Osteoblast (primary cell): ENCODE measurements around the gene IFNA14. TPM values are rescaled to one million over a fixed set of nuclear protein-coding genes. Genes with fewer than 3 reads are reported as not detected.
A peak's percentile ranks its signal among the peaks of the same experiment; 100 is the strongest.
"Not testable (repeated sequence)": the region's sequence is repeated elsewhere in the genome, so short reads cannot be mapped to it uniquely, and the experiment has no call there.

Source experiments
- DNase-seq: peaks from one replicate; pipeline ENCODE4 v3.0.0; 2011; ENCODE audit warnings: low spot score, mixed read lengths; ENCODE audit not compliant: insufficient read length; ENCODE audit errors: missing footprints
- H2AFZ ChIP-seq: 2 replicates; pipeline ENCODE4 v1.6.0; 2011; ENCODE audit warnings: mild to moderate bottlenecking, low read length
- H3K27ac ChIP-seq: 2 replicates; pipeline ENCODE4 v1.5.1; 2011; ENCODE audit warnings: mild to moderate bottlenecking, low read depth, low read length, moderate library complexity
- H3K27me3 ChIP-seq: 2 replicates; pipeline ENCODE4 v1.6.0; 2012; ENCODE audit warnings: mild to moderate bottlenecking, control low read depth, inconsistent platforms, low read length, moderate library complexity; ENCODE audit not compliant: insufficient read depth
- H3K36me3 ChIP-seq: 2 replicates; pipeline ENCODE4 v1.5.1; 2011; ENCODE audit warnings: mild to moderate bottlenecking, low read length, control low read depth, moderate library complexity; ENCODE audit not compliant: insufficient read depth
- H3K4me1 ChIP-seq: 2 replicates; pipeline ENCODE4 v1.5.1; 2011; ENCODE audit warnings: mild to moderate bottlenecking, low read length, control low read depth, moderate library complexity; ENCODE audit not compliant: insufficient read depth
- H3K4me2 ChIP-seq: 2 replicates; pipeline ENCODE4 v1.6.0; 2011; ENCODE audit warnings: mild to moderate bottlenecking, low read length; ENCODE audit not compliant: insufficient read depth
- H3K4me3 ChIP-seq: fragments of 200-600 bp; sonication (generic); 3 replicates; pipeline ENCODE4 v1.5.1; 2012; ENCODE audit warnings: mild to moderate bottlenecking, low read length, inconsistent platforms; ENCODE audit not compliant: insufficient read depth
- H3K79me2 ChIP-seq: 2 replicates; pipeline ENCODE4 v1.6.0; 2012; ENCODE audit warnings: mild to moderate bottlenecking, low read length, control low read depth, inconsistent platforms; ENCODE audit not compliant: insufficient read depth
- H3K9me3 ChIP-seq: 2 replicates; pipeline ENCODE4 v1.5.1; 2011; ENCODE audit warnings: low read depth, low read length, control low read depth
- H4K20me1 ChIP-seq: 2 replicates; pipeline ENCODE4 v1.6.0; 2012; ENCODE audit warnings: mild to moderate bottlenecking, low read length, control low read depth; ENCODE audit not compliant: insufficient read depth
- CTCF ChIP-seq: IDR thresholded peaks from 2 replicates; pipeline ENCODE4 v1.5.1; 2011; ENCODE audit warnings: mild to moderate bottlenecking, low read depth, low read length, moderate library complexity; ENCODE audit errors: extremely low read depth
- total RNA-seq: library from RNA; depleted of rRNA; stranded (reverse); fragments of >200 nt; gene quantifications from 2 replicates; pipeline ENCODE4 v1.2.3, GENCODE V29; 2012

The IFNA14 gene
- total RNA-seq, 1 donor, result not detected

- peak; percentile 53 for TF ChIP-seq CTCF
- not testable (repeated sequence) for DNase-seq
Observed at GRCh38 chr9:21213411-21214326, 26.1 kb downstream of the IFNA14 start.

GRCh38 chr9:21212160-21212559 lies 27.6 kb downstream of the IFNA14 start:
- not testable (repeated sequence) for H3K4me1 ChIP-seq, H3K4me3 ChIP-seq, DNase-seq, H3K27ac ChIP-seq, H3K27me3 ChIP-seq, H3K36me3 ChIP-seq, H3K79me2 ChIP-seq, H2AFZ ChIP-seq, H3K4me2 ChIP-seq, H3K9me3 ChIP-seq, H4K20me1 ChIP-seq

More at GRCh38 chr9:21213411-21214326, 26.1 kb downstream of the IFNA14 start:
- not testable (repeated sequence) for H3K36me3 ChIP-seq, H3K27ac ChIP-seq, H3K4me2 ChIP-seq, H3K79me2 ChIP-seq, H3K27me3 ChIP-seq, H3K4me1 ChIP-seq, H2AFZ ChIP-seq, H3K9me3 ChIP-seq, H4K20me1 ChIP-seq, H3K4me3 ChIP-seq

GRCh38 chr9:21210782-21211181 lies 29.0 kb downstream of the IFNA14 start:
- not testable (repeated sequence) for H3K9me3 ChIP-seq, H3K27me3 ChIP-seq, H3K27ac ChIP-seq, H3K36me3 ChIP-seq, H3K4me2 ChIP-seq, DNase-seq, H2AFZ ChIP-seq, H3K4me1 ChIP-seq, H4K20me1 ChIP-seq, H3K79me2 ChIP-seq, H3K4me3 ChIP-seq

- Histone ChIP-seq H3K4me3 (no peak overlapping the region), H3K4me1 (no peaks in the 10 kb centered on the region), H3K79me2 (no peaks in the 10 kb centered on the region), H3K9me3 (no peaks in the 10 kb centered on the region), H3K4me2 (no peak overlapping the region), H2AFZ (no peak overlapping the region), H3K27ac (no peak overlapping the region), H4K20me1 (no peaks in the 10 kb centered on the region), H3K36me3 (no peaks in the 10 kb centered on the region), H3K27me3 (no peaks in the 10 kb centered on the region)
- no peak for DNase-seq
- no peak for TF ChIP-seq CTCF
Observed at GRCh38 chr9:21210311-21210710, 29.5 kb downstream of the IFNA14 start.

GRCh38 chr9:21207043-21207442 lies 32.8 kb downstream of the IFNA14 start, which contains the start of gene IFNA10:
IFNA10 (minus strand) TSS chr9:21207143; CDS start chr9:21207097, 46 bp downstream.
- not testable (repeated sequence) for H3K4me3 ChIP-seq, H3K4me2 ChIP-seq, H3K79me2 ChIP-seq, H3K36me3 ChIP-seq, DNase-seq, H3K27me3 ChIP-seq, H4K20me1 ChIP-seq, H3K4me1 ChIP-seq, H2AFZ ChIP-seq, H3K27ac ChIP-seq, H3K9me3 ChIP-seq
